Measurements from ENCODE around the gene PABPN1.
"Not testable (repeated sequence)": the region's sequence is repeated elsewhere in the genome, so short reads cannot be mapped to it uniquely, and the experiment has no call there.

The PABPN1 gene

DNA sequence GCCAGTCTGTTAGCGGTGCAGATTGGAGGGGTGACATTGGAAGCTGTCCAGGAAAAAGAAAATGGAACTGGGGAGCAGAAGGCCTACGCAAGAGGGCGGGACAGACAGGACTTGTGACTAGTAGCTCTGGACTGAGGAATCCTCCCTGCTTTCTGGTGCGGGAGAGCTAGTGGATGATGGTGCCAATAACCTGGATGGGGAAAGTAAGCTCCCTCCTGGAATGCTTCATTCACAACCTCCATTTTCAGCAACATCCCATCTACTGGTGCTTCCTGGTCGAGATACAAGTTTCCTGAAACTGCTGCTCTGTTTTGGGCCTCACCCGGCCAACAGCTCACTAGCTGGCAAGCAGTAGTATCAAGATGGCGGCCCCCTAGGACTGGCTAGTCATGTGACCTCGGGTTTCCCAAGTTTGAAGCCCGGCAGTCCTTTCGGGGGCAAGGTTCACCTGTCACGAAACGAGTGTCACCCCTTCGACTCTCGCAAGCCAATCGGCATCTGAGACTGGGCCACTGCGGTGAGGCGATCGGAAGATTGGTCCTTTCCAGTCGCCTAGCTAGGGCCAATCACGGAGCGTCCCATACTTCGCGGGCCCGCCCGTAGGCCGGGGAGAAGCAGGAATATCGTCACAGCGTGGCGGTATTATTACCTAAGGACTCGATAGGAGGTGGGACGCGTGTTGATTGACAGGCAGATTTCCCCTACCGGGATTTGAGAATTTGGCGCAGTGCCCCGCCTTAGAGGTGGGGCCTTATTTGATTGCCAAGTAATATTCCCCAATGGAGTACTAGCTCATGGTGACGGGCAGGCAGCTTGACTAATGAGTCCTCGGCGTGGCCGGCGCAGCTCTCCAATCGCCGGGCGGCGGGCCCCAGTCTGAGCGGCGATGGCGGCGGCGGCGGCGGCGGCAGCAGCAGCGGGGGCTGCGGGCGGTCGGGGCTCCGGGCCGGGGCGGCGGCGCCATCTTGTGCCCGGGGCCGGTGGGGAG is at the start of gene PABPN1:
Gene PABPN1 (plus strand): TSS at position 874 of the 988 bp plus-strand sequence. CDS start 13 bp downstream, at position 887.
- DNase-seq = peak; percentile 98 to 100 (median 99)

GRCh38 chr14:23275412-23275811 is 45.8 kb upstream of the PABPN1 start:
- no peak for DNase-seq
- intact Hi-C loops (cut with DNase I) = no loop called here

More for the DNA sequence above, at the start of gene PABPN1:
- intact Hi-C loops (cut with DNase I) = loop anchor here (1.0 to 2.0 kb wide), 2 partner anchors 15 to 56 kb away; partner anchors contain the start of genes BCL2L2 and CMTM5

- intact Hi-C loops (cut with DNase I) = no loop called here
Observed at GRCh38 chr14:23277189-23277588, 44.1 kb upstream of the PABPN1 start.

DNA sequence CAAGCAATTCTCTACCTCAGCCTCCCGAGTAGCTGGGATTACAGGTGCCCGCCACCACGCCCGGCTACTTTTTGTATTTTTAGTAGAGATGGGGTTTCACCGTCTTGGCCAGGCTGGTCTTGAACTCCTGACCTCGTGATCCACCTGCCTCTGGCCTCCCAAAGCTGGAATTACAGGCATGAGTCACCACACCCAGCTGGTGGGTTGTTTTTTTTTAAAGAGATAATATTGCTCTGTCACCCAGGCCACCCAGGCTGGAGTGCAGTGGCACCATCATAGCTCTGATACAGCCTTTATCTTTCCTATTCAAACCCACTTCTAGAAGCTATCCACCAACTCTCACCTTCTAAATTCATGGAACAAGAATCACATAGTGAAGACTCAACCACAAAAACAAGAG is 43.3 kb upstream of the PABPN1 start:
- intact Hi-C loops (cut with DNase I); DNase-seq: not testable (repeated sequence)

More at GRCh38 chr14:23277189-23277588, 44.1 kb upstream of the PABPN1 start:
- DNase-seq = no peak

DNA sequence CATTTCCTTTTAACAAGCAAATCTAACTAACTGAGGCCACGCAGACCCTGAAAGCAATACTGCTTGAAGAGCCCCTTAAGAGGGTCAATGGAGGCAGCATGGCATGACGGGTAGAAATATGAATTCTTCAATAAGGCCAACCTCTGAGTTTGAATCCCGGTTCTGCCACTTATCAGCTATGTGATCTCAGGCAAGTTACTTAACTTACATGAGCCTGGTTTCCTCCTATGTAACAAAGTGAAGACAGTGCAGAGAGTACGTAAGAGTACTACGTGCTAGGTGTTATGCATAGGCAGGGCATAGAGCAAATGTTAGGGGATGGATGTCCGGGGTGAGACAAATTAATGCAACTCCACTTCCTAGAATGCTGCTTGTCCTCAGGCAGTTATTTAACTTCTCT is 40.0 kb upstream of the PABPN1 start:
- intact Hi-C loops (cut with DNase I) = no loop called here
- no peak for DNase-seq

DNA sequence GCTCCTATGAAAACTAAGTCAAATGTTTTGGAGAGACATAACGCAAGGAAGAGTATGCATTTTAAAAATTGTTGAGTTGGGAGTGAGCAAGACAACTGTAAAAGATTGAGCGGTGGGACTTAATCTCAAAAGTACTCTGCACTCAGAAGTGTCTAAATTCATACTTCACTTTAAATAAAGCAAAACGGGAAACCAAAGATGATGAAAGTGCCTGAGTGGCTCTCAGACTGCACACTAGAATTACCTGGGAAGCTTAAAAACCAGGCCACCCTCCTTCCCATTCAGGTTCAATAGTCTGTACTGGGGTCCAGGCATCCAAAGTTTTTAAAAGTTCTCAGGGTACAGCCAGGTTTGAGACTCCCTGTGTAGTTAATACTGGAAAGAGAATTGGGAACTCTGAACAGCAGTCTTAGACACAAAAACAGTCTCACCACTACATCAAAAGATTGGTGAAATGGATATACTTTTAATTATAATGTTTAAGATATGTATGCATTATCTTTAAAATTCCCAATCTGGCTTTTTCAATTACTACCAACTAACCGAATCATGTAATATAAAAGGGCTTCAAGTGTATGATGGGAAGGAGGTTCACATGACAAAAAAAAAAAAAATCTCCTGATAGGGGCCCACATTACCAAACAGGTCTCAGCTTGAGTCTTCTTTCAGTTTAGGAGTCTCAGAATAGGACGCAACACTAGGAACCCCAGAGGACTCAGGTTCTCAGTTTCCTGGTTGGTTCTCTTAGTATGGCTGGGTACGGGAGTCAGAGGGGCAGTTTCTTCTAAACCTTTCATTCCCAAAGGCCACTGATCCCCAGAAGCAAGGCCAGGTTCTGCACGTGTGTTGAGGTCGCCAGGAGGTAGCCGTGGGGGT is 36.4 kb upstream of the PABPN1 start:
- intact Hi-C loops (cut with DNase I) = no loop called here
- DNase-seq = peak in 1 of 10 donors; percentile 67

DNA sequence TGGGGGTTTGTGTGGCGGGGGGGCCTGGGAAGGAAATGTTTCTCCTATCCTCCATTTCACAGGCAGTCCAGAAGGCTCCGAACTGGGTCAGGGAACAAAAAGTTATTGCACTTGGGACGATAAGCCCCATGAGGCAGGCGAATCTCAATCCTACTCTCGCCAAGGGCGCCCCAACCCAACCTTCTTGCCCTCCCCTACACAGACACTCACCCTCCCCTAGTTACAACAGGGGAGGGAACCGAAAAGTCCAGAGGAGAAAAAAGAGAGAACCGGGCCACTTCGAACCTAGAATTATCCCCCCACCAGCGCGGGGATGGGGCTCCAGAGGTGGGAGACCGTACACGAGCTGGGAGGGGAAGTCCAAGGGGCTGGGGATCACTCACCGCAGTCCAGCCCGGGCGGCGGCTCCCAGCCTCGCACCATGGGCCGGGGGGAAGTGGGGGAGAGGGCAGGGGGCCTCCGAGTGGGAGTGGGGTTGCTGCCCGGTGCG is 35.7 kb upstream of the PABPN1 start:
- no peak for DNase-seq
- intact Hi-C loops (cut with DNase I) = loop anchor here (1.0 kb wide), 1 partner anchor 16 kb away; no protein-coding TSS in a partner anchor

DNA sequence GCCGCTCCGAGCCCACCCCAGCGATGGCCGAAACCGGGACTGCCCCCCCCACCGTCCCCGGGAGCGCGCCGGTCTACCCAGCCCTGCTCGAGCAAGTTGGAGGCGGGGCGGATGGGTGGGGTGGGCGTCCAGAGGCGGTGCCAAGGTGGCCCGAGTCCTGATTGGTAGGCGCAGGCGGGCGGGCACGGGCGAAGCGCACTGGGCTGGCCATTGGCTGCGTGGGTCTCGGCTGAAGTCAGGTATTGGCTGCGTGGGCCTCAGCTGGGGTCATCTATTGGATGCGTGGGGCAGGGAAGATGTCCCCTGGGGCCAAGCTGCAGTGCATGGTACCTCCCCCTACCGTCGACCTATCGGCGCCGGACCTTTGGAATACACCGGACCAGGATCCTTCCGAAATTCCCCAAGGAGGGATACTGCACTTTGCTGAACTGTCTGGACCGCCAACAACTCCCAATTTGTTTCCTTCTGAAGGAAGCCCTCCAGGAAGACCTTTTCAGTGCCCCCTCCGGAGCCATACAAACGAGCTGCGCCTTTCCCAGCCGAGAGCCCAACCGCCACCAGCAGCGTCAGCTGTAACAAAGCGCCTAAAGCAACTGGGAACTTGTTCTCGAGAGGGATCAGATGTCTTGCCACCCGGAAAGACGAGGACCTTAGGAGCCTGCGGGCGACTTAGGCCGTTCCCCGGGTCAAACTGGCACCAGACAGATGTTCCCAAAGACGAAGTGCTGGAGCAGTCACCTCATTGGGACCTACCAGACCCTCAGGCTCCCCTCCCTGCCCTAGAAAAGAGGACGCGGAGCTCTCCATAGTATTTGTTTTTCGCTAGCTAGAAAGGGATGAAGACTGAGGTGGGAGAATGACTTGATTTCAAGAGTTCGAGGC is 35.0 kb upstream of the PABPN1 start, which contains the start of gene HOMEZ:
Gene HOMEZ (minus strand): TSS at position 113 of the 882 bp plus-strand sequence. CDS start 180 bp downstream, outside the sequence.
- intact Hi-C loops (cut with DNase I) = loop anchor here (1.0 kb wide), 1 partner anchor 15 kb away; no protein-coding TSS in a partner anchor
- peak; percentile 99 to 100 (median 99) for DNase-seq

GRCh38 chr14:23286902-23287479 is 34.3 kb upstream of the PABPN1 start:
- intact Hi-C loops (cut with DNase I) = loop anchor here (1.0 kb wide), 1 partner anchor 14 kb away; no protein-coding TSS in a partner anchor
- no peak for DNase-seq

DNA sequence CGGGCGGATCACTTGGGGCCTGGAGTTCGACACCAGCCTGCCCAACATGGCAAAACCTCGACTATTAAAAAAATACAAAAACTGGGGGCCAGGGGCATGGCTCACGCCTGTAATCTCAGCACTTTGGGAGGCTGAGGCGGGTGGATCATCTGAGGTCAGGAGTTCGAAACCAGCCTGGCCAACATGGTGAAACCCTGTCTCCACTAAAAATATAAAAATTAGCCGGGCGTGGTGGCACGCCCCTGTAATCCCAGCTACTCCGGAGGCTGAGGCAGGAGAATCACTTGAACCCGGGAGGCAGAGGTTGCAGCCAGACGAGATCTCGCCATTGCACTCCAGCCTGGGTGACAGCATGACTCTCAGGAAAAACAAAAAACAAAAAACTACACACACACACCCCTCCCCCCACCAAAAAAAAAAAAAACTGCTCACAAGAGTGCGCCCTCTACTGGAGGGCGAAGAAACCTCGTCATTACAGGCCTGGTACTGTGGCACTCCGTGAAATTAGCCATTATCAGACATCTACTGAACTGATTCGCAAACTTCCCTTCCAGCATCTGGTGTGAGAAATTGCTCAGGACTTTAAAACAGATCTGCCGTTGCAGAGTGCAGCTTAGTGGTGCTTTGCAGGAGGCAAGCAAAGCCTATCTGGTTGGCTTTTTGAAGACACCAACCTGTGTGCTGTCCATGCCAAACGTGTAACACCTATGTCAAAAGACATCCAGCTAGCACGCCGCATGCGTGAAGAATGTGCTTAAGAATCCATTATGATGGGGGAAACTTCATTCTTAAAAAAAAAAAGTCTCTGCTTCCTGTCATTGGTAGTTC is 26.3 kb upstream of the PABPN1 start:
- intact Hi-C loops (cut with DNase I) = loop anchor here (5.0 kb wide), 1 partner anchor 173 kb away; no protein-coding TSS in a partner anchor
- peak in 2 of 10 donors; percentile 29 to 46 for DNase-seq

DNA sequence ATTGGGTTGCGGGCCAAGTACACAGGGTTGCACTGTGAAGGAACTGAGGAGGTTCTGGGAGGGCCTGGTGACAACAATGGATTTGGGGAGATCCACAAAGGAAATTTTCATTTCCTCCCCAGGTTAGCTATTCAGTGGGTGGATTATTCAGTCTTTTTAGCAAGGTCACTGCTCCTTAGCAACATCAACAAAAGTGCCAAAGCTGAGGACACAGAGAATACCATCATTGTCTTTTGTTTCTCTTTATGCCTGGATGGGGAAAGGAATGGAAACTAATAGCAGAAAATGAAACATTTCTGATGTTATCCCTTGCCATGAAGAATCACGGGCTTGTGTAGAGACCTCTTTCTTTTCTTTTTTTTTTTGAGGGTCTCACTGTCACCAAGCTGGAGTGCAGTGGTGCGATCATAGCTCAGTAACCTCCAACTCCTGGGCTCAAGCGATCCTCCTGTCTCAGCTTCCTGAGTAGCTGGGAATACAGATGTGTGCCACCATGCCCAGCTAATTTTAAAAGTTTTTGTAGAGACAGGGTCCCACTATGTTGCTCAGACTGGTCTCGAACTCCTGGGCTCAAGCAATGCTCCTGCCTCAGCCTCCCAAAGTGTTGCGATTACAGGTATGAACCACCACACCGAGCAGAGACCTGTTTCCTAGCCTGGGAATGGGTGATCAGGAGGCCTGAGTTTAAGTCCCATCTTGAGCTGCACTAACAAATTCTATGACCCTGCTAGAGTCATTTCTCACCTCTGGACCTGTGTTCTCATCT is 25.1 kb upstream of the PABPN1 start:
- DNase-seq = no peak
- intact Hi-C loops (cut with DNase I) = loop anchor here (5.0 kb wide), 1 partner anchor 174 kb away; no protein-coding TSS in a partner anchor

DNA sequence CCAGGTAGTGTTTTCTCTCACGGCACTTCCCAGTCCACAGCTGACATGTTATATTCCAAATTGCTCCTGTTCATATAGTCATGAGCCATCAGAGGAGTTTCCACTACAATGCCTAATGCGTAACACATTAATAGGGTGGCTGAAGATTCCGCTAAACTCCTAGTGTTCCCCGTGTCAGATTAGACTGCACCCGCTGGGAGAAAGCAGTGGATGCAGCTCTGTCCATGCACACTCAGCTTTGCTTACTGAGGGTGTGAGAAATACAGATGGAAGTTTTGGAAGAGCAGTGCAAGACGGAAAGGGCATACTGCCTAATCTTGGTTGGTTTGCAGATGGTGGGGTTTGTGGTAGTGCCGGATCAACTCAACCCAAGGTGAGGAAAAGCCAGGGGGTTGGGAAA is 24.2 kb upstream of the PABPN1 start:
- no peak for DNase-seq
- intact Hi-C loops (cut with DNase I) = loop anchor here (5.0 kb wide), 1 partner anchor 175 kb away; no protein-coding TSS in a partner anchor

- intact Hi-C loops (cut with DNase I) = loop anchor here (2.0 to 5.0 kb wide), 2 partner anchors 33 to 175 kb away; no protein-coding TSS in a partner anchor
- DNase-seq = no peak
Observed at GRCh38 chr14:23297611-23298277, 23.5 kb upstream of the PABPN1 start.

- DNase-seq = no peak
- intact Hi-C loops (cut with DNase I) = loop anchor here (2.0 to 5.0 kb wide), 2 partner anchors 35 to 177 kb away; no protein-coding TSS in a partner anchor
Observed at GRCh38 chr14:23299211-23299957, 21.9 kb upstream of the PABPN1 start.

DNA sequence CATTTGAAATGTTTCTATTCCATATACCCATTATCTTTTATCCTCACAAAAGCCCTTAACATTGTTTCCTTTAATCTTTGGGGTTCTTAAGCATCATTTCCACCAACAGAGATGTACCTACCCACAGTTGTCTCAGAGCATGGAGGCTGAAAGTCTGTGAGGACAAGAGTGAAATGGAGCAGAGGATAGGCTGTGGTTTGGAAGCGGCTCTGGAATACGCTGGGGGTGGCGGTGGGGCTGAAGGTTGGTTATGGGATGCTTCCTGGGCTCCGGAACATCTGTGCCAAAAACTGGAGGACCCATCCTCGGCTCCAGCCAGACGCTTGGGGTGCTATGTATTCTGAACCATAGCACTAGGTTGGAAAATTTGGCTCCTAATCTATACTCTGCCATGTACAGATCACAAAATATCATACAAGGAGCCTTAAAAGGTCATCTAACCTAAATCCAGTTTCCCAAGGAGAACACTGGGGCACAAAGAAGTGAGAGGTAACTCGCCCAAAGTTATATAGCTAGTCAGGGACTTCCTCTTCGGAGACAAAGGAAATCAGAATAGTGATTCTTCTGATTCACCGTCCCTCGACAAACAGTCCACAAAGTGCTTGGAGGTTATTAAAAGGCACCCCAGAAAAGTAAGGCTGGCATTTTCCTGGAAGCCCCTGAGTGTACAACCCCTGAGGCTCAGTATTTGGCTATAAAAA is 21.1 kb upstream of the PABPN1 start:
- intact Hi-C loops (cut with DNase I) = loop anchor here (2.0 to 5.0 kb wide), 2 partner anchors 35 to 178 kb away; no protein-coding TSS in a partner anchor
- no peak for DNase-seq
